OCI-LY3 (cell line): ENCODE results near the gene LMAN2.

Experiments
- H2AFZ ChIP-seq: fragments of 200-600, 300-600 bp; shearing (Covaris generic); 2 replicates; pipeline ENCODE4 v1.6.0; 2014; ENCODE audit warnings: antibody characterized with exemption, low read depth, low read length
- H3K27ac ChIP-seq: fragments of 200-600, 300-600 bp; sonication (generic); 2 replicates; pipeline ENCODE4 v1.5.1; 2014; ENCODE audit warnings: mild to moderate bottlenecking, low read length, moderate library complexity, mixed read lengths
- H3K27me3 ChIP-seq: fragments of 200-600, 300-600 bp; sonication (generic); 2 replicates; pipeline ENCODE4 v1.6.1; 2014; ENCODE audit warnings: low read depth, low read length, mixed read lengths
- H3K36me3 ChIP-seq: fragments of 200-600, 300-600 bp; sonication (generic); replicated peaks from 2 replicates; pipeline ENCODE3; 2014; ENCODE audit warnings: low read depth, low read length, mixed read lengths
- H3K4me1 ChIP-seq: fragments of 300-600, 200-600 bp; sonication (generic); 2 replicates; pipeline ENCODE4 v1.6.1; 2014; ENCODE audit warnings: low read length, mixed read lengths
- H3K4me2 ChIP-seq: fragments of 200-600, 300-600 bp; sonication (generic); 2 replicates; pipeline ENCODE4 v1.6.1; 2014; ENCODE audit warnings: low read length, mixed read lengths
- H3K4me3 ChIP-seq: fragments of 300-600, 200-600 bp; sonication (generic); 2 replicates; pipeline ENCODE4 v1.5.1; 2014; ENCODE audit warnings: antibody characterized with exemption, mild to moderate bottlenecking, low read length, moderate library complexity
- H3K79me2 ChIP-seq: fragments of 300-600, 200-600 bp; shearing (Covaris generic); 2 replicates; pipeline ENCODE4 v1.6.1; 2014; ENCODE audit warnings: mild to moderate bottlenecking, low read length, mixed read lengths
- H3K9ac ChIP-seq: fragments of 300-600, 200-600 bp; shearing (Covaris generic); 2 replicates; pipeline ENCODE4 v1.6.0; 2014; ENCODE audit warnings: mild to moderate bottlenecking, low read length, moderate library complexity
- H3K9me3 ChIP-seq: fragments of 200-600, 300-600 bp; shearing (Covaris generic); 2 replicates; pipeline ENCODE4 v1.6.1; 2014; ENCODE audit warnings: low read length, mixed read lengths; ENCODE audit not compliant: insufficient read depth
- H4K20me1 ChIP-seq: fragments of 200-600, 300-600 bp; sonication (generic); 2 replicates; pipeline ENCODE4 v1.6.1; 2016; ENCODE audit warnings: low read length, mixed read lengths; ENCODE audit not compliant: insufficient read depth
- EZH2phosphoT487 ChIP-seq: fragments of 200-600 bp; shearing (Covaris generic); IDR thresholded peaks from 2 replicates; pipeline ENCODE4 v1.6.1; 2018; ENCODE audit warnings: antibody characterized with exemption, mixed run types, low read depth
- TF ChIP-seq, protein P1 (sequence below): fragments of 200-600, 300-600 bp; sonication (generic); IDR thresholded peaks from 2 replicates; pipeline ENCODE4 v1.5.1; 2014; ENCODE audit warnings: antibody characterized with exemption, low read length, low read depth

LMAN2 gene

DNA sequence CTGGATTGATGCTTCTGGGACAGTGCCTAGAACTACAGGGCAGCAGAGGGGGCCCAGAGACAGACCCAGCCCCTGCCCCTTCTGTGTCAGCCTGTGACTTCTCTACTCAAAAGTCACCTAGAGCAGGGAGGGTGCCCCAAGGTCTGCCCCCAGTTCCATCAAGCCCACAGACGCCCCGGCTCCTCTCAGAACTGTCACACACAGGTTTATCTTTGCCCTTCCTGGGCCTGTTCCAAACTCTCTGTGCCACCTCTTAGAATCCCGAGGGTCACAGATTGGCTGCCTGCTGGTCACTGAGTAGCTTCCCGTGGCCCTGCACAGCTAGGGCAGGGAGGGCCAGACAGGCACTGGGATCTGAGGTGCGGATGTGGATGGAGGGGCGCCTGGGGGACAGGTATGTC, 8.0 kb upstream of the LMAN2 start:
- no peaks in the 10 kb centered on the region for H3K36me3 ChIP-seq
- peaks cover 46% of the 10 kb centered on the region for H3K4me1 ChIP-seq
- no peak overlapping the region for H3K4me2 ChIP-seq

GRCh38 chr5:177358370-177358819, 6.9 kb upstream of the LMAN2 start:
- Histone ChIP-seq H3K4me2 (peak overlapping the region; percentile 98), H3K27me3 (no peaks in the 10 kb centered on the region), H3K9ac (peak overlapping the region; percentile 75), H3K4me1 (peaks cover 36% of the 10 kb centered on the region), H4K20me1 (no peaks in the 10 kb centered on the region), H3K9me3 (no peaks in the 10 kb centered on the region), H3K36me3 (no peaks in the 10 kb centered on the region), H2AFZ (no peak overlapping the region), H3K27ac (peak overlapping the region; percentile 53), H3K4me3 (peak overlapping the region; percentile 91), H3K79me2 (peaks cover 9% of the 10 kb centered on the region; the same call in 1 of the 2 replicates)
- TF ChIP-seq, protein P1, sequence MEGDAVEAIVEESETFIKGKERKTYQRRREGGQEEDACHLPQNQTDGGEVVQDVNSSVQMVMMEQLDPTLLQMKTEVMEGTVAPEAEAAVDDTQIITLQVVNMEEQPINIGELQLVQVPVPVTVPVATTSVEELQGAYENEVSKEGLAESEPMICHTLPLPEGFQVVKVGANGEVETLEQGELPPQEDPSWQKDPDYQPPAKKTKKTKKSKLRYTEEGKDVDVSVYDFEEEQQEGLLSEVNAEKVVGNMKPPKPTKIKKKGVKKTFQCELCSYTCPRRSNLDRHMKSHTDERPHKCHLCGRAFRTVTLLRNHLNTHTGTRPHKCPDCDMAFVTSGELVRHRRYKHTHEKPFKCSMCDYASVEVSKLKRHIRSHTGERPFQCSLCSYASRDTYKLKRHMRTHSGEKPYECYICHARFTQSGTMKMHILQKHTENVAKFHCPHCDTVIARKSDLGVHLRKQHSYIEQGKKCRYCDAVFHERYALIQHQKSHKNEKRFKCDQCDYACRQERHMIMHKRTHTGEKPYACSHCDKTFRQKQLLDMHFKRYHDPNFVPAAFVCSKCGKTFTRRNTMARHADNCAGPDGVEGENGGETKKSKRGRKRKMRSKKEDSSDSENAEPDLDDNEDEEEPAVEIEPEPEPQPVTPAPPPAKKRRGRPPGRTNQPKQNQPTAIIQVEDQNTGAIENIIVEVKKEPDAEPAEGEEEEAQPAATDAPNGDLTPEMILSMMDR, result no peak
- no peak for TF ChIP-seq EZH2phosphoT487

More for the DNA sequence above, 8.0 kb upstream of the LMAN2 start:
- no peak overlapping the region for H3K9ac ChIP-seq
- no peaks in the 10 kb centered on the region for H3K27me3 ChIP-seq
- H3K79me2 ChIP-seq, result peaks cover 9% of the 10 kb centered on the region; the same call in 1 of the 2 replicates
- H3K27ac ChIP-seq, result no peak overlapping the region
- no peak overlapping the region for H3K4me3 ChIP-seq
- no peaks in the 10 kb centered on the region for H4K20me1 ChIP-seq
- H3K9me3 ChIP-seq, result no peaks in the 10 kb centered on the region
- TF ChIP-seq EZH2phosphoT487, result no peak
- TF ChIP-seq, protein P1, result no peak
- H2AFZ ChIP-seq, result no peak overlapping the region

GRCh38 chr5:177357459-177358351, 6.2 kb upstream of the LMAN2 start, which contains the start of gene RGS14:
Gene RGS14, plus strand, starts transcription at chr5:177357924. Its CDS starts 101 bp downstream, at chr5:177358025.
- H3K4me2 ChIP-seq, result peak within 1 kb of the TSS; percentile 98
- H3K79me2 ChIP-seq, result peaks cover 9% of the 10 kb centered on the region; the same call in 1 of the 2 replicates
- no peaks in the 10 kb centered on the region for H4K20me1 ChIP-seq
- no peaks in the 10 kb centered on the region for H3K27me3 ChIP-seq
- peaks cover 30% of the 10 kb centered on the region for H3K4me1 ChIP-seq
- H2AFZ ChIP-seq, result peak within 1 kb of the TSS; percentile 85
- H3K36me3 ChIP-seq, result no peaks in the 10 kb centered on the region
- H3K4me3 ChIP-seq, result peak within 1 kb of the TSS; percentile 91
- peak within 1 kb of the TSS; percentile 53 for H3K27ac ChIP-seq
- no peaks in the 10 kb centered on the region for H3K9me3 ChIP-seq
- no peak for TF ChIP-seq EZH2phosphoT487
- TF ChIP-seq, protein P1, result no peak
- H3K9ac ChIP-seq, result peak within 1 kb of the TSS; percentile 75

DNA sequence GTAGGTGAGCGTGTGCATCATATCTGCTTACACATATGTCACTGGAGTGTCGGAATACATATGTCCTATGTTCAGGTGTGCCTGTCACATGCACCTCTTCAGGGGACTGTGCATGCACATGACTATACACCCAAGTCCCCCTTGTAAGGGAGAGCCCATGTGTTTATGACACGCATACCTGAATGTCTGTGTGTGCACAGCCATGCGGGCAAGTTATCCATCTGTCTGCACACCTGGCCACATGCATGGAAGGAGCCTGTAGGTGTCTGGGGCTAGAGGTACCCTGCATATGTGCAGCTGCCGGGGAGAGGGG, 5.6 kb upstream of the LMAN2 start:
- peak overlapping the region; percentile 85 for H2AFZ ChIP-seq
- peak overlapping the region; percentile 98 for H3K4me2 ChIP-seq
- H3K9ac ChIP-seq, result peak overlapping the region; percentile 75; the same call in 1 of the 2 replicates

More for the DNA sequence above, 5.6 kb upstream of the LMAN2 start:
- H3K27ac ChIP-seq, result no peak overlapping the region
- no peaks in the 10 kb centered on the region for H3K27me3 ChIP-seq
- H3K4me3 ChIP-seq, result peak overlapping the region; percentile 91
- no peaks in the 10 kb centered on the region for H4K20me1 ChIP-seq
- H3K4me1 ChIP-seq, result peaks cover 27% of the 10 kb centered on the region
- no peaks in the 10 kb centered on the region for H3K36me3 ChIP-seq
- peaks cover 9% of the 10 kb centered on the region; the same call in 1 of the 2 replicates for H3K79me2 ChIP-seq
- TF ChIP-seq, protein P1, result no peak
- TF ChIP-seq EZH2phosphoT487, result no peak
- H3K9me3 ChIP-seq, result no peaks in the 10 kb centered on the region
